ENCODE data around the gene NLRC5. TPM values are rescaled to one million over a fixed set of nuclear protein-coding genes. Genes with fewer than 3 reads are reported as not detected.
"Not testable (repeated sequence)": the region's sequence is repeated elsewhere in the genome, so short reads cannot be mapped to it uniquely, and the experiment has no call there.

Gene NLRC5
- total and polyA plus RNA-seq, 9 of the 15 experiments (the other 6 are each of a cell fraction or from before 2014, with no cell fraction given): 0.59 to 0.71 TPM; not detected in 7

DNA sequence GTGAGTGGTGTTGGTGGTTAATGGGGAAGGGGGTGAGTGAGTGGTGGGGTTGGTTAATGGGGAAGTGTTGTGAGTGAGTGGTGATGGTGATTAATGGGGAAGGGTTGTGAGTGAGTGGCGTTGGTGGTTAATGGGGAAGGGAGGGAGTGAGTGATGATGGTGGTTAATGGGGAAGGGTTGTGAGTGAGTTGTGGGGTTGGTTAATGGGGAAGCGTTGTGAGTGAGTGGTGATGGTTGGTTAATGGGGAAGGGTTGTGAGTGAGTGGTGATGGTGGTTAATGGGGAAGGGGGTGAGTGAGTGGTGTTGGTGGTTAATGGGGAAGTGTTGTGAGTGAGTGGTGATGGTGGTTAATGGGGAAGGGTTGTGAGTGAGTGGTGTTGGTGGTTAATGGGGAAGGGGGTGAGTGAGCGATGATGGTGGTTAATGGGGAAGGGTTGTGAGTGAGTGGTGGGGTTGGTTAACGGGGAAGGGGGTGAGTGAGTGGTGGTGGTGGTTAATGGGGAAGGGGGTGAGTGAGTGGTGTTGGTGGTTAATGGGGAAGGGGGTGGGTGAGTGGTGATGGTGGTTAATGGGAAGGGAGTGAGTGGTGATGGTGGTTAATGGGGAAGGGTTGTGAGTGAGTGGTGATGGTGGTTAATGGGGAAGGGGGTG lies 81.8 kb downstream of the NLRC5 start:
- H2AFZ ChIP-seq (ENCODE audit: low read depth, low read length); H3K9ac ChIP-seq (ENCODE audit: insufficient read depth in 1 of 2, low read depth in 2 of 2, low read length in 2 of 2); DNase-seq (ENCODE audit: extremely low read depth in 1 of 4, low spot score in 3 of 4); H3K79me2 ChIP-seq (ENCODE audit: control insufficient read depth, insufficient read depth, low read length); POLR2A ChIA-PET; FAIRE-seq; intact Hi-C loops (cut with micrococcal nuclease); ATAC-seq; BruUV-seq (replicated peaks); in situ Hi-C loops (cut with MboI); H3K36me3 ChIP-seq (ENCODE audit: control insufficient read depth, insufficient read depth, low read length); CTCF ChIA-PET (ENCODE audit: low intra/inter-chr PET ratio); H3K9me1 ChIP-seq (ENCODE audit: control insufficient read depth, insufficient read depth, low read length); H4K20me1 ChIP-seq (replicated peaks; ENCODE audit: control insufficient read depth, insufficient read depth, low read length); H3K27ac ChIP-seq (ENCODE audit: extremely low read depth, low read depth, low read length); H3K27me3 ChIP-seq (ENCODE audit: control insufficient read depth in 2 of 2, insufficient read depth in 2 of 2, low read length in 2 of 2); H3K9me3 ChIP-seq (replicated peaks; ENCODE audit: control insufficient read depth, insufficient read depth, low read depth, low read length); H3K4me3 ChIP-seq; H3K4me2 ChIP-seq (ENCODE audit: insufficient read depth, low read length): not testable (repeated sequence)
- 0 out of 2 replicates have a peak, but pooled peaks have one; percentile 37 for TF ChIP-seq SUPT5H (IDR thresholded peaks at IDR 0.05)
- peaks cover 0 to 12% of the 10 kb centered on the region in 2 experiments; a peak in 2 of 5 replicates for H3K4me1 ChIP-seq (replicated peaks in 1 of 2; ENCODE audit: control insufficient read depth in 2 of 2, insufficient read depth in 2 of 2, low read length in 2 of 2)
- 4% methylated on average over 2 of the region's 4 CpGs for WGBS (ENCODE audit: insufficient coverage, low coverage, missing lambda C conversion rate)

DNA sequence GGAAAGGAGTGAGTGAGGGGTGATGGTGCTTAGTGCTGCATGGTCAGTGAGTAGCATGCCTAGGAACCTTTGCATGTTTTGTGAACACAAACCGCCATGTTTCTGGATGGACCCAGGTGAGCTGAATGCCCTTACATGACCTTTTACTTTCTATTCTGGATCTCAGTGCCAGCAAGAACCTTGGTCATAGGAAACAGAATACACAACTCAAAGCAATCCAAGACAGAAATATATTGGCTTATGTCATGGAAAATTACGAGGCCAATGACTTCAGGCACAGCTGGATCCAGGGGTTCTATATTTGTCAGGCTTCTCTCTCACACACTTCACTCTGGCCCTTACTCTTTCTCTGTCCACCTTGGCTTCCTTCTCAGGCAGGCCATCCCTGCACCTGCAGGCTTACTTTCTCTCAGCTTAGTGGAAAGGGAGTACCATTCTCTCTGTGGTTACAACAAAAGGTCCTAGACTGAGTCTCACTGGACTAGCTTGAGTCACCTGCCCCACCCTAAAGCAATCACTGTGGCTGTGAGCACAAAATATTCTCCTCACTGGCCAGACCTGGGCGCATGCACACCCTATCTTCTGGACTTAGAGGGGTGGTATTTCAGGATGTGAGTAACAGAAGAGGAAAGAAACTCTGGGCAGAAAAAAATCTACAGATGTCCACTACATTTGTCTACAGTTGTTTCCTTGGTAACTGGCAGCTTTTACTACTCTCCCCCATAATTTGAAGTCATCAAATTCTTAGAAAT lies 82.7 kb downstream of the NLRC5 start:
- Histone ChIP-seq H4K20me1 (replicated peaks; ENCODE audit: control insufficient read depth, insufficient read depth, low read length) (no peaks in the 10 kb centered on the region), H3K27ac (ENCODE audit: extremely low read depth, low read depth, low read length) (no peak overlapping the region), H3K9ac (ENCODE audit: insufficient read depth in 1 of 2, low read depth in 2 of 2, low read length in 2 of 2) (no peak overlapping the region), H3K36me3 (ENCODE audit: control insufficient read depth, insufficient read depth, low read length) (no peaks in the 10 kb centered on the region), H3K4me1 (replicated peaks in 1 of 2; ENCODE audit: control insufficient read depth in 2 of 2, insufficient read depth in 2 of 2, low read length in 2 of 2) (peaks cover 0 to 8% of the 10 kb centered on the region in 2 experiments; a peak in 2 of 5 replicates), H3K27me3 (ENCODE audit: control insufficient read depth in 2 of 2, insufficient read depth in 2 of 2, low read length in 2 of 2) (peaks cover 0 to 5% of the 10 kb centered on the region in 2 experiments; a peak in 2 of 5 replicates), H3K9me3 (replicated peaks; ENCODE audit: control insufficient read depth, insufficient read depth, low read depth, low read length) (no peaks in the 10 kb centered on the region), H3K4me2 (ENCODE audit: insufficient read depth, low read length) (no peak overlapping the region), H3K4me3 (no peak overlapping the region), H3K9me1 (ENCODE audit: control insufficient read depth, insufficient read depth, low read length) (peaks cover 6% of the 10 kb centered on the region), H3K79me2 (ENCODE audit: control insufficient read depth, insufficient read depth, low read length) (no peaks in the 10 kb centered on the region), H2AFZ (ENCODE audit: low read depth, low read length) (no peak overlapping the region)
- ChIA-PET CTCF (ENCODE audit: low intra/inter-chr PET ratio) (no interaction called here), POLR2A (interaction anchor here (0.9 kb wide), 1 partner anchor 76 kb away, joined by 4 read pairs; no protein-coding TSS in a partner anchor)
- 0% methylated on average over 3 of the region's 3 CpGs for WGBS (ENCODE audit: insufficient coverage, low coverage, missing lambda C conversion rate)
- ATAC-seq (no peak), DNase-seq (ENCODE audit: extremely low read depth in 1 of 4, low spot score in 3 of 4) (no peak), FAIRE-seq (no peak)
- BruUV-seq (replicated peaks): no TSS peak
- in situ Hi-C loops (cut with MboI) (no loop called here), intact Hi-C loops (cut with micrococcal nuclease) (no loop called here)
- TF ChIP-seq ELF2 (CRISPR knock-in tag; IDR thresholded peaks at IDR 0.05) (no peak), PHF21A (IDR thresholded peaks at IDR 0.05; ENCODE audit: borderline replicate concordance, low read depth) (no peak), CXXC5 (CRISPR knock-in tag; IDR thresholded peaks at IDR 0.05) (no peak), KLF13 (tag; IDR thresholded peaks at IDR 0.05; ENCODE audit: borderline replicate concordance, low read depth) (no peak), ZNF217 (CRISPR knock-in tag; IDR thresholded peaks at IDR 0.05) (no peak), GATA2 (CRISPR knock-in tag; IDR thresholded peaks at IDR 0.05) (no peak), TBL1XR1 (IDR thresholded peaks at IDR 0.05; ENCODE audit: low read length in 2 of 2) (no peak), CBX3 (IDR thresholded peaks at IDR 0.05; ENCODE audit: borderline replicate concordance in 1 of 2, low read length in 2 of 2) (no peak), POLR2A (conservative IDR thresholded peaks at IDR 0.05) (no peak), ZC3H4 (CRISPR knock-in tag; IDR thresholded peaks at IDR 0.05; ENCODE audit: borderline replicate concordance) (no peak), RBM34 (IDR thresholded peaks at IDR 0.05; ENCODE audit: borderline replicate concordance, insufficient read depth, low read length) (no peak)
- TF ChIP-seq, protein P1, sequence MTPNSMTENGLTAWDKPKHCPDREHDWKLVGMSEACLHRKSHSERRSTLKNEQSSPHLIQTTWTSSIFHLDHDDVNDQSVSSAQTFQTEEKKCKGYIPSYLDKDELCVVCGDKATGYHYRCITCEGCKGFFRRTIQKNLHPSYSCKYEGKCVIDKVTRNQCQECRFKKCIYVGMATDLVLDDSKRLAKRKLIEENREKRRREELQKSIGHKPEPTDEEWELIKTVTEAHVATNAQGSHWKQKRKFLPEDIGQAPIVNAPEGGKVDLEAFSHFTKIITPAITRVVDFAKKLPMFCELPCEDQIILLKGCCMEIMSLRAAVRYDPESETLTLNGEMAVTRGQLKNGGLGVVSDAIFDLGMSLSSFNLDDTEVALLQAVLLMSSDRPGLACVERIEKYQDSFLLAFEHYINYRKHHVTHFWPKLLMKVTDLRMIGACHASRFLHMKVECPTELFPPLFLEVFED (CRISPR knock-in tag; conservative IDR thresholded peaks at IDR 0.05): no peak
